OCI-LY7 (cell line): ENCODE results near the gene PCBP3. TPM values are rescaled to one million over a fixed set of nuclear protein-coding genes. Genes with fewer than 3 reads are reported as not detected.

Source experiments
- BruUV-seq: library from RNA; stranded (reverse); fragments of 400-500 nt; replicated peaks from 2 replicates; lab custom pipeline; 2021; lab: Mats Ljungman, UMichigan
- CTCF ChIA-PET: fragments of 300-600 bp; sonication (Branson Sonifier 250); formaldehyde crosslinking; loops from one replicate; lab custom pipeline; 2022; ENCODE audit warnings: antibody characterized with exemption; ENCODE audit not compliant: unreplicated experiment; lab: Charles Lee
- POLR2A ChIA-PET: fragments of 300-600 bp; sonication (Branson Sonifier 250); formaldehyde crosslinking; loops from one replicate; lab custom pipeline; 2022; ENCODE audit warnings: antibody characterized with exemption; lab: Charles Lee
- DNase-seq: peaks from one replicate; pipeline ENCODE4 v3.0.0-alpha.2; 2015; ENCODE audit warnings: low spot score
- H2AFZ ChIP-seq: fragments of 200-600 bp; sonication (generic), shearing (Covaris generic); 2 replicates; pipeline ENCODE4 v1.6.1; 2014; ENCODE audit warnings: mild to moderate bottlenecking, antibody characterized with exemption, low read length, moderate library complexity
- H3K27ac ChIP-seq: fragments of 200-600 bp; sonication (generic); 2 replicates; pipeline ENCODE4 v1.5.1; 2014; ENCODE audit warnings: mixed run types, low read depth, mild to moderate bottlenecking, moderate library complexity, low read length, inconsistent platforms; ENCODE audit not compliant: poor library complexity, severe bottlenecking
- H3K36me3 ChIP-seq: fragments of 200-600 bp; sonication (generic); 2 replicates; pipeline ENCODE4 v1.6.1; 2014; ENCODE audit warnings: mild to moderate bottlenecking, antibody characterized with exemption, low read length, moderate library complexity, mixed read lengths; ENCODE audit not compliant: insufficient read depth
- H3K4me1 ChIP-seq: fragments of 200-600 bp; sonication (generic); 2 replicates; pipeline ENCODE4 v1.5.1; 2014; ENCODE audit warnings: mild to moderate bottlenecking, low read length; ENCODE audit not compliant: insufficient read depth, poor library complexity, severe bottlenecking
- H3K4me2 ChIP-seq: fragments of 200-600 bp; sonication (generic); 2 replicates; pipeline ENCODE4 v1.6.1; 2014; ENCODE audit warnings: mild to moderate bottlenecking, low read length
- H3K4me3 ChIP-seq: fragments of 200-600 bp; sonication (generic); 2 replicates; pipeline ENCODE4 v1.5.1; 2014; ENCODE audit warnings: mild to moderate bottlenecking, low read depth, low read length; ENCODE audit not compliant: poor library complexity, severe bottlenecking
- H3K79me2 ChIP-seq: fragments of 200-600 bp; sonication (generic); 2 replicates; pipeline ENCODE4 v1.6.1; 2016; ENCODE audit warnings: low read depth, mild to moderate bottlenecking, low read length, moderate library complexity, mixed read lengths; ENCODE audit not compliant: insufficient read depth
- H3K9me2 ChIP-seq: fragments of 200-600 bp; sonication (generic); 2 replicates; pipeline ENCODE4 v1.6.1; 2016; ENCODE audit warnings: mild to moderate bottlenecking, low read length, mixed read lengths; ENCODE audit not compliant: insufficient read depth
- H3K9me3 ChIP-seq: fragments of 200-600 bp; sonication (generic); 2 replicates; pipeline ENCODE4 v1.6.1; 2014; ENCODE audit warnings: mild to moderate bottlenecking, mixed run types, low read length, mixed read lengths
- H4K20me1 ChIP-seq: fragments of 200-600 bp; sonication (generic); 2 replicates; pipeline ENCODE4 v1.6.1; 2014; ENCODE audit warnings: mild to moderate bottlenecking, antibody characterized with exemption, low read length, moderate library complexity, mixed read lengths; ENCODE audit not compliant: insufficient read depth
- EZH2phosphoT487 ChIP-seq: fragments of 200-600 bp; sonication (generic); IDR thresholded peaks from 2 replicates; pipeline ENCODE4 v1.6.1; 2018; ENCODE audit warnings: low read depth, borderline replicate concordance, mild to moderate bottlenecking, mixed run types, antibody characterized with exemption, low read length, moderate library complexity, mixed read lengths
- intact Hi-C: fragments of 100-400 bp; cut with micrococcal nuclease; formaldehyde crosslinking; loops from one replicate; pipeline ENCODE4 v1.10.0; 2022; ENCODE audit not compliant: unreplicated experiment
- total RNA-seq, 2 experiments: library from RNA; depleted of rRNA in 1 of 2; stranded (reverse); fragments of >200 nt in 1 of 2; shearing (Covaris generic) in 1 of 2; gene quantifications; 2 replicates each; pipeline ENCODE4 v1.2.3, GENCODE V29; 2014 to 2022
- TF ChIP-seq, protein P1 (sequence below): fragments of 200-600 bp; sonication (generic); conservative IDR thresholded peaks from 2 replicates; pipeline ENCODE4 v1.5.1; 2014; ENCODE audit warnings: mild to moderate bottlenecking, antibody characterized with exemption, low read length, moderate library complexity, mixed read lengths

PCBP3 gene
- total RNA-seq, 2 experiments from 2014 or later, result 0.61 TPM; not detected in 1

DNA sequence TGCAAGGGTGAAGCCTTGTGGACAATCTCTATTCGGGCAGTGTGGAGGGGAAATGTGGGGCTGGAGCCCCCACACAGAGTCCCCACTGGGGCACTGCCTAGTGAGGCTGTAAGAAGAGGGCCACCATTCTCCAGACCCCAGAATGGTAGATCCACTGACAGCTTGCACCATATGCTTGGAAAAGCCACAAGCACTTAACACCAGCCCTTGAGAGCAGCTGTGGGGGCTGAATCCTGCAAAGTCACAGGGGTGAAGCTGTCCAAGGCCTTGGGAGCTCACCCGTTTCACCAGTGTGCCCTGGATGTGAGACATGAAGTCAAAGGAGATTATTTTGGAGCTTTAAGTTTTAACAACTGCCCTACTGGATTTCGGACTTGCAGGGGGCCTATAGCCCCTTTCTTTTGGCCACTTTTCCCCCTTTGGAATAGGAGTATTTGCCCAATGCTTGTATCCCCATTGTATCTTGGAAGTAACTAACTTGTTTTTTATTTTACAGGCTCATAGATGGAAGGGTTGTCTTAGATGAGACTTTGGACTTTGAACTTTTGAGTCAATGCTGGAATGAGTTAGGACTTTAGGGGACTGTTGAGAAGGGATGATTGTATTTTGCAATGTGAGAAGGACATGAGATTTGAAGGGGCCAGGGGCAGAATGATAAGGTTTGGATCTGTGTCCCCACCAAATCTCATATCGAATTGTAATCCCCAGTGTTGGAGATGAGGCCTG lies 321.7 kb downstream of the PCBP3 start:
- intact Hi-C loops, result no loop called here
- no peak for TF ChIP-seq EZH2phosphoT487
- TF ChIP-seq, protein P1, sequence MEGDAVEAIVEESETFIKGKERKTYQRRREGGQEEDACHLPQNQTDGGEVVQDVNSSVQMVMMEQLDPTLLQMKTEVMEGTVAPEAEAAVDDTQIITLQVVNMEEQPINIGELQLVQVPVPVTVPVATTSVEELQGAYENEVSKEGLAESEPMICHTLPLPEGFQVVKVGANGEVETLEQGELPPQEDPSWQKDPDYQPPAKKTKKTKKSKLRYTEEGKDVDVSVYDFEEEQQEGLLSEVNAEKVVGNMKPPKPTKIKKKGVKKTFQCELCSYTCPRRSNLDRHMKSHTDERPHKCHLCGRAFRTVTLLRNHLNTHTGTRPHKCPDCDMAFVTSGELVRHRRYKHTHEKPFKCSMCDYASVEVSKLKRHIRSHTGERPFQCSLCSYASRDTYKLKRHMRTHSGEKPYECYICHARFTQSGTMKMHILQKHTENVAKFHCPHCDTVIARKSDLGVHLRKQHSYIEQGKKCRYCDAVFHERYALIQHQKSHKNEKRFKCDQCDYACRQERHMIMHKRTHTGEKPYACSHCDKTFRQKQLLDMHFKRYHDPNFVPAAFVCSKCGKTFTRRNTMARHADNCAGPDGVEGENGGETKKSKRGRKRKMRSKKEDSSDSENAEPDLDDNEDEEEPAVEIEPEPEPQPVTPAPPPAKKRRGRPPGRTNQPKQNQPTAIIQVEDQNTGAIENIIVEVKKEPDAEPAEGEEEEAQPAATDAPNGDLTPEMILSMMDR, result no peak
- Histone ChIP-seq H3K4me3 (no peak overlapping the region), H3K4me2 (no peak overlapping the region), H4K20me1 (no peaks in the 10 kb centered on the region), H3K36me3 (no peaks in the 10 kb centered on the region), H3K79me2 (no peaks in the 10 kb centered on the region), H3K27ac (no peak overlapping the region), H2AFZ (no peak overlapping the region), H3K4me1 (no peaks in the 10 kb centered on the region), H3K9me2 (no peaks in the 10 kb centered on the region), H3K9me3 (no peaks in the 10 kb centered on the region)
- POLR2A ChIA-PET, result no interaction called here
- no TSS peak for BruUV-seq
- CTCF ChIA-PET, result no interaction called here
- DNase-seq, result no peak

DNA sequence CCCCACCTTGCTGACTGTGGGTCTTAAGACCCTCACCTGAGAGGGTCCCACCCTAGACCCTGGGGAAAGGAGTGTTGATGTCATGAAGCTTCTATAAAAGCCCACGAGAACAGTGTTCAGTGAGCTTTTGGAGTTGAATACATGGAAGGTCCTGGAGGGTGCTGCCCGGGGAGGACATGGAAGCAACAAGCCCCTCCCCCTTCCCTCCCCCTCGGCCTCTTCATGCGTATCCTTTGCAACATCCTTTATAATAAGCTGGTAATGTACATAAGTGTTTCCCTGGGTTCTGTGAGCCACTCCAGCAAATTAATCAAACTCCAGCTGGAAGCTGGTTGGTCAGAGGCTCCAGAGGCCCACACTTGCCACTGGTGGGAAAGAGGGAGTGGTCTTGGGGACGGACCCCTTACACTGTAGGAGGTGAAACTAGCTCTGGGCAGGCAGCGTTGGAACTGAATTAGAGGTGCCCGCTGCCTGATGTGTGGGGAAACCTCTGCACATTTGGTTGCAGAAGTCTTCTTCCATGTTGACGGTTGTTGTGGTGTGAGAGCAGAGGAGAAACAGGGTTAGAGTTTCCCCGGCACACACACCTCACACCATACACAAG lies 323.4 kb downstream of the PCBP3 start:
- Histone ChIP-seq H3K4me3 (no peak overlapping the region), H2AFZ (no peak overlapping the region), H3K4me1 (no peaks in the 10 kb centered on the region), H3K9me2 (no peaks in the 10 kb centered on the region), H3K79me2 (no peaks in the 10 kb centered on the region), H3K36me3 (no peaks in the 10 kb centered on the region), H3K9me3 (no peaks in the 10 kb centered on the region), H3K27ac (no peak overlapping the region), H4K20me1 (no peaks in the 10 kb centered on the region), H3K4me2 (no peak overlapping the region)
- CTCF ChIA-PET, result no interaction called here
- no TSS peak for BruUV-seq
- intact Hi-C loops, result no loop called here
- POLR2A ChIA-PET, result no interaction called here
- no peak for DNase-seq
- TF ChIP-seq, protein P1, result no peak
- no peak for TF ChIP-seq EZH2phosphoT487
